HUES48 (cell line): ENCODE data around the gene REEP6.
A peak's percentile ranks its signal among the peaks of the same experiment; 100 is the strongest.
"Not testable (repeated sequence)": the region's sequence is repeated elsewhere in the genome, so short reads cannot be mapped to it uniquely, and the experiment has no call there.

Source experiments
- H3K27ac ChIP-seq: one replicate; pipeline ENCODE4 v1.7.0; 2013; ENCODE audit warnings: low read depth, low read length, inconsistent platforms
- H3K27me3 ChIP-seq: 2 replicates; pipeline ENCODE4 v1.6.1; 2013; ENCODE audit warnings: mild to moderate bottlenecking, low read length; ENCODE audit not compliant: control insufficient read depth, insufficient read depth
- H3K36me3 ChIP-seq: 2 replicates; pipeline ENCODE4 v1.6.1; 2013; ENCODE audit warnings: low read length; ENCODE audit not compliant: control insufficient read depth, insufficient read depth
- H3K4me1 ChIP-seq: 2 replicates; pipeline ENCODE4 v1.6.1; 2013; ENCODE audit warnings: mild to moderate bottlenecking, low read length; ENCODE audit not compliant: control insufficient read depth, insufficient read depth
- H3K4me3 ChIP-seq: 2 replicates; pipeline ENCODE4 v1.5.1; 2013; ENCODE audit warnings: mild to moderate bottlenecking, low read depth, low read length
- H3K9ac ChIP-seq: 2 replicates; pipeline ENCODE4 v1.6.1; 2013; ENCODE audit warnings: mild to moderate bottlenecking, low read depth, low read length, moderate library complexity
- H3K9me3 ChIP-seq: 2 replicates; pipeline ENCODE4 v1.6.1; 2013; ENCODE audit warnings: low read length; ENCODE audit not compliant: control insufficient read depth, insufficient read depth

The REEP6 gene

GRCh38 chr19:1513499-1514294 is 22.7 kb downstream of the REEP6 start:
- H3K27ac ChIP-seq = no peak overlapping the region
- H3K27me3 ChIP-seq = peaks cover 15% of the 10 kb centered on the region
- H3K4me1 ChIP-seq = no peaks in the 10 kb centered on the region
- H3K9ac ChIP-seq = no peak overlapping the region
- peak overlapping the region; percentile 48; the same call in 1 of the 2 replicates for H3K4me3 ChIP-seq
- H3K9me3 ChIP-seq = no peaks in the 10 kb centered on the region
- H3K36me3 ChIP-seq = no peaks in the 10 kb centered on the region

GRCh38 chr19:1514295-1514661 is 23.3 kb downstream of the REEP6 start:
- Histone ChIP-seq H3K4me1 (no peaks in the 10 kb centered on the region), H3K36me3 (no peaks in the 10 kb centered on the region), H3K27ac (no peak overlapping the region), H3K27me3 (peaks cover 15% of the 10 kb centered on the region), H3K4me3 (no peak overlapping the region), H3K9me3 (no peaks in the 10 kb centered on the region), H3K9ac (no peak overlapping the region)

GRCh38 chr19:1514986-1515721 is 24.2 kb downstream of the REEP6 start:
- Histone ChIP-seq H3K27ac (no peak overlapping the region), H3K36me3 (no peaks in the 10 kb centered on the region), H3K9me3 (no peaks in the 10 kb centered on the region), H3K9ac (no peak overlapping the region), H3K4me1 (no peaks in the 10 kb centered on the region), H3K4me3 (no peak overlapping the region), H3K27me3 (peaks cover 15% of the 10 kb centered on the region)

GRCh38 chr19:1516395-1516753 is 25.4 kb downstream of the REEP6 start:
- no peaks in the 10 kb centered on the region for H3K36me3 ChIP-seq
- no peaks in the 10 kb centered on the region for H3K9me3 ChIP-seq
- H3K9ac ChIP-seq = no peak overlapping the region
- no peaks in the 10 kb centered on the region for H3K4me1 ChIP-seq
- H3K4me3 ChIP-seq = no peak overlapping the region
- H3K27ac ChIP-seq = no peak overlapping the region
- peaks cover 12% of the 10 kb centered on the region for H3K27me3 ChIP-seq

GRCh38 chr19:1518471-1518870 is 27.5 kb downstream of the REEP6 start:
- Histone ChIP-seq H3K4me1 (no peaks in the 10 kb centered on the region), H3K27ac (no peak overlapping the region), H3K27me3 (peaks cover 22% of the 10 kb centered on the region), H3K4me3 (no peak overlapping the region), H3K9me3 (no peaks in the 10 kb centered on the region), H3K36me3 (no peaks in the 10 kb centered on the region), H3K9ac (no peak overlapping the region)

- H3K4me1 ChIP-seq, H3K9ac ChIP-seq, H3K4me3 ChIP-seq, H3K9me3 ChIP-seq, H3K36me3 ChIP-seq, H3K27ac ChIP-seq: not testable (repeated sequence)
- peaks cover 34% of the 10 kb centered on the region for H3K27me3 ChIP-seq
Measured at GRCh38 chr19:1519802-1520201, 28.8 kb downstream of the REEP6 start.

GRCh38 chr19:1520203-1520780 is 29.3 kb downstream of the REEP6 start:
- no peaks in the 10 kb centered on the region for H3K4me1 ChIP-seq
- no peaks in the 10 kb centered on the region for H3K36me3 ChIP-seq
- no peak overlapping the region for H3K9ac ChIP-seq
- no peaks in the 10 kb centered on the region for H3K9me3 ChIP-seq
- H3K27me3 ChIP-seq = peaks cover 36% of the 10 kb centered on the region
- no peak overlapping the region for H3K27ac ChIP-seq
- no peak overlapping the region for H3K4me3 ChIP-seq

- Histone ChIP-seq H3K9me3 (no peaks in the 10 kb centered on the region), H3K36me3 (no peaks in the 10 kb centered on the region), H3K27ac (no peak overlapping the region), H3K4me1 (no peaks in the 10 kb centered on the region), H3K9ac (no peak overlapping the region), H3K27me3 (peaks cover 48% of the 10 kb centered on the region), H3K4me3 (no peak overlapping the region)
Measured at GRCh38 chr19:1521636-1522035, 30.7 kb downstream of the REEP6 start.

- Histone ChIP-seq H3K4me1 (no peaks in the 10 kb centered on the region), H3K4me3 (no peak overlapping the region), H3K9me3 (no peaks in the 10 kb centered on the region), H3K9ac (no peak overlapping the region), H3K27me3 (peaks cover 48% of the 10 kb centered on the region), H3K36me3 (no peaks in the 10 kb centered on the region), H3K27ac (no peak overlapping the region)
Measured at GRCh38 chr19:1522061-1522460, 31.1 kb downstream of the REEP6 start.

- H3K27me3 ChIP-seq = peaks cover 48% of the 10 kb centered on the region
Measured at GRCh38 chr19:1522838-1523237, 31.9 kb downstream of the REEP6 start.

More at GRCh38 chr19:1522838-1523237, 31.9 kb downstream of the REEP6 start:
- no peak overlapping the region for H3K9ac ChIP-seq
- H3K4me1 ChIP-seq = no peaks in the 10 kb centered on the region
- no peaks in the 10 kb centered on the region for H3K36me3 ChIP-seq
- H3K9me3 ChIP-seq = no peaks in the 10 kb centered on the region
- H3K27ac ChIP-seq = no peak overlapping the region
- no peak overlapping the region for H3K4me3 ChIP-seq
